K562 (cell line): ENCODE results near the gene COPS6. TPM values are rescaled to one million over a fixed set of nuclear protein-coding genes. Genes with fewer than 3 reads are reported as not detected.
A peak's percentile ranks its signal among the peaks of the same experiment; 100 is the strongest.

Experiments
- ASH1L ChIP-seq: fragments of 450-650 bp; IDR thresholded peaks from 2 replicates; pipeline ENCODE4 v1.6.1; 2018; ENCODE audit warnings: borderline replicate concordance, mild to moderate bottlenecking, low read depth; ENCODE audit not compliant: partially characterized antibody
- CHD2 ChIP-seq: IDR thresholded peaks from 2 replicates; pipeline ENCODE4 v1.6.1; 2011; ENCODE audit warnings: low read depth, low read length
- FOXJ2 ChIP-seq: fragments of 200-800 bp; sonication (Bioruptor generic); IDR thresholded peaks from 2 replicates; pipeline ENCODE4 v1.6.1; 2016; ENCODE audit warnings: missing genetic modification characterization, missing compliant biosample characterization
- KDM1A ChIP-seq, 2 experiments: fragments of 450-650 bp; IDR thresholded peaks; 2 replicates each; pipeline ENCODE4 v1.6.1; 2016; ENCODE audit warnings: mild to moderate bottlenecking in 2 of 2
- MAFK ChIP-seq: IDR thresholded peaks from 2 replicates; pipeline ENCODE4 v1.6.1; 2011; ENCODE audit warnings: low read length, improper control_type of control experiment
- NRF1 ChIP-seq, 2 experiments: fragments of 450-650 bp; IDR thresholded peaks in 1 of 2; conservative IDR thresholded peaks in 1 of 2; 2 replicates each; pipeline ENCODE4 v1.6.1; 2014; ENCODE audit warnings: mild to moderate bottlenecking in 2 of 2
- POLR2B ChIP-seq: fragments of 450-650 bp; IDR thresholded peaks from 2 replicates; pipeline ENCODE4 v1.6.1; 2018; ENCODE audit warnings: low read depth; ENCODE audit not compliant: partially characterized antibody
- SP2 ChIP-seq: IDR thresholded peaks from 2 replicates; pipeline ENCODE4 v1.6.1; 2011; ENCODE audit warnings: mild to moderate bottlenecking, low read depth, low read length, moderate library complexity; ENCODE audit not compliant: poor library complexity, severe bottlenecking; ENCODE audit errors: extremely low read depth
- ZFPM2 ChIP-seq: fragments of 250-450 bp; sonication (Bioruptor Pico); IDR thresholded peaks from 2 replicates; pipeline ENCODE4 v1.5.1; 2022; ENCODE audit warnings: mild to moderate bottlenecking
- polyA plus RNA-seq, 8 experiments: library from polyadenylated mRNA; depleted of rRNA in 4 of 8; stranded (reverse) in 5 of 8; unstranded in 3 of 8; fragments of >200 nt; fragmentation: Nextera tagmentation in 2 of 8; fragmentation: Illumina TruSeq in 1 of 8; extraction: Ambion mirVana in 2 of 8; extraction: Trizol in 1 of 8; gene quantifications; 2 replicates each; pipeline versions ENCODE4 v1.2.1 to v1.2.3, GENCODE V29; 2011 to 2014; ENCODE audit warnings: inconsistent platforms in 1 of 8, missing spikeins in 1 of 8
- total RNA-seq, 7 experiments: library from RNA; depleted of rRNA in 6 of 7; stranded (reverse); fragments of >200 nt in 6 of 7; fragmentation: Illumina TruSeq in 2 of 7; extraction: Trizol in 2 of 7; gene quantifications; 2 replicates each; pipeline versions ENCODE4 v1.2.1 to v1.2.3, GENCODE V29; 2011 to 2021; ENCODE audit warnings: low replicate concordance in 1 of 7
- TF ChIP-seq, protein P1 (sequence below), 2 experiments: IDR thresholded peaks; 2 replicates each; pipeline ENCODE4 v1.6.1; 2011; ENCODE audit warnings: borderline replicate concordance in 1 of 2, control low read depth in 1 of 2, low read depth in 1 of 2, low read length in 1 of 2, mild to moderate bottlenecking in 1 of 2, mixed read lengths in 1 of 2, moderate library complexity in 1 of 2; ENCODE audit not compliant: insufficient read depth in 1 of 2, insufficient read length in 1 of 2, poor library complexity in 1 of 2, severe bottlenecking in 1 of 2; ENCODE audit errors: extremely low read depth in 1 of 2
- TF ChIP-seq, protein P2 (sequence below): fragments of 450-650 bp; IDR thresholded peaks from 2 replicates; pipeline ENCODE4 v1.6.1; 2016; ENCODE audit warnings: mild to moderate bottlenecking, moderate library complexity
- TF ChIP-seq, protein P3 (sequence below): fragments of 450-650 bp; formaldehyde crosslinking; IDR thresholded peaks from 2 replicates; pipeline ENCODE4 v1.4.0; 2020; ENCODE audit warnings: mild to moderate bottlenecking, moderate library complexity

COPS6 gene
- total and polyA plus RNA-seq, 9 of the 15 experiments (the other 6 are each of a cell fraction or from before 2014, with no cell fraction given) = 63.0 to 331 (median 168) TPM

GRCh38 chr7:100119072-100119969 lies 30.6 kb downstream of the COPS6 start, which contains the start of the genes CNPY4 and TAF6 (continued):
- TF ChIP-seq KDM1A (IDR thresholded peaks at IDR 0.05) = no peak; a peak in 1 of 4 replicates
- TF ChIP-seq ASH1L = peak; percentile 67
- TF ChIP-seq, protein P1, sequence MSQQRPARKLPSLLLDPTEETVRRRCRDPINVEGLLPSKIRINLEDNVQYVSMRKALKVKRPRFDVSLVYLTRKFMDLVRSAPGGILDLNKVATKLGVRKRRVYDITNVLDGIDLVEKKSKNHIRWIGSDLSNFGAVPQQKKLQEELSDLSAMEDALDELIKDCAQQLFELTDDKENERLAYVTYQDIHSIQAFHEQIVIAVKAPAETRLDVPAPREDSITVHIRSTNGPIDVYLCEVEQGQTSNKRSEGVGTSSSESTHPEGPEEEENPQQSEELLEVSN (IDR thresholded peaks at IDR 0.05; ENCODE audit: borderline replicate concordance in 1 of 2, extremely low read depth in 1 of 2, insufficient read depth in 1 of 2, insufficient read length in 1 of 2, low read depth in 1 of 2, low read length in 1 of 2, poor library complexity in 1 of 2, severe bottlenecking in 1 of 2) = peak; percentile 35 to 60
- peak; percentile 28; the same call in 1 of the 2 replicates for TF ChIP-seq CHD2
- TF ChIP-seq, protein P2, sequence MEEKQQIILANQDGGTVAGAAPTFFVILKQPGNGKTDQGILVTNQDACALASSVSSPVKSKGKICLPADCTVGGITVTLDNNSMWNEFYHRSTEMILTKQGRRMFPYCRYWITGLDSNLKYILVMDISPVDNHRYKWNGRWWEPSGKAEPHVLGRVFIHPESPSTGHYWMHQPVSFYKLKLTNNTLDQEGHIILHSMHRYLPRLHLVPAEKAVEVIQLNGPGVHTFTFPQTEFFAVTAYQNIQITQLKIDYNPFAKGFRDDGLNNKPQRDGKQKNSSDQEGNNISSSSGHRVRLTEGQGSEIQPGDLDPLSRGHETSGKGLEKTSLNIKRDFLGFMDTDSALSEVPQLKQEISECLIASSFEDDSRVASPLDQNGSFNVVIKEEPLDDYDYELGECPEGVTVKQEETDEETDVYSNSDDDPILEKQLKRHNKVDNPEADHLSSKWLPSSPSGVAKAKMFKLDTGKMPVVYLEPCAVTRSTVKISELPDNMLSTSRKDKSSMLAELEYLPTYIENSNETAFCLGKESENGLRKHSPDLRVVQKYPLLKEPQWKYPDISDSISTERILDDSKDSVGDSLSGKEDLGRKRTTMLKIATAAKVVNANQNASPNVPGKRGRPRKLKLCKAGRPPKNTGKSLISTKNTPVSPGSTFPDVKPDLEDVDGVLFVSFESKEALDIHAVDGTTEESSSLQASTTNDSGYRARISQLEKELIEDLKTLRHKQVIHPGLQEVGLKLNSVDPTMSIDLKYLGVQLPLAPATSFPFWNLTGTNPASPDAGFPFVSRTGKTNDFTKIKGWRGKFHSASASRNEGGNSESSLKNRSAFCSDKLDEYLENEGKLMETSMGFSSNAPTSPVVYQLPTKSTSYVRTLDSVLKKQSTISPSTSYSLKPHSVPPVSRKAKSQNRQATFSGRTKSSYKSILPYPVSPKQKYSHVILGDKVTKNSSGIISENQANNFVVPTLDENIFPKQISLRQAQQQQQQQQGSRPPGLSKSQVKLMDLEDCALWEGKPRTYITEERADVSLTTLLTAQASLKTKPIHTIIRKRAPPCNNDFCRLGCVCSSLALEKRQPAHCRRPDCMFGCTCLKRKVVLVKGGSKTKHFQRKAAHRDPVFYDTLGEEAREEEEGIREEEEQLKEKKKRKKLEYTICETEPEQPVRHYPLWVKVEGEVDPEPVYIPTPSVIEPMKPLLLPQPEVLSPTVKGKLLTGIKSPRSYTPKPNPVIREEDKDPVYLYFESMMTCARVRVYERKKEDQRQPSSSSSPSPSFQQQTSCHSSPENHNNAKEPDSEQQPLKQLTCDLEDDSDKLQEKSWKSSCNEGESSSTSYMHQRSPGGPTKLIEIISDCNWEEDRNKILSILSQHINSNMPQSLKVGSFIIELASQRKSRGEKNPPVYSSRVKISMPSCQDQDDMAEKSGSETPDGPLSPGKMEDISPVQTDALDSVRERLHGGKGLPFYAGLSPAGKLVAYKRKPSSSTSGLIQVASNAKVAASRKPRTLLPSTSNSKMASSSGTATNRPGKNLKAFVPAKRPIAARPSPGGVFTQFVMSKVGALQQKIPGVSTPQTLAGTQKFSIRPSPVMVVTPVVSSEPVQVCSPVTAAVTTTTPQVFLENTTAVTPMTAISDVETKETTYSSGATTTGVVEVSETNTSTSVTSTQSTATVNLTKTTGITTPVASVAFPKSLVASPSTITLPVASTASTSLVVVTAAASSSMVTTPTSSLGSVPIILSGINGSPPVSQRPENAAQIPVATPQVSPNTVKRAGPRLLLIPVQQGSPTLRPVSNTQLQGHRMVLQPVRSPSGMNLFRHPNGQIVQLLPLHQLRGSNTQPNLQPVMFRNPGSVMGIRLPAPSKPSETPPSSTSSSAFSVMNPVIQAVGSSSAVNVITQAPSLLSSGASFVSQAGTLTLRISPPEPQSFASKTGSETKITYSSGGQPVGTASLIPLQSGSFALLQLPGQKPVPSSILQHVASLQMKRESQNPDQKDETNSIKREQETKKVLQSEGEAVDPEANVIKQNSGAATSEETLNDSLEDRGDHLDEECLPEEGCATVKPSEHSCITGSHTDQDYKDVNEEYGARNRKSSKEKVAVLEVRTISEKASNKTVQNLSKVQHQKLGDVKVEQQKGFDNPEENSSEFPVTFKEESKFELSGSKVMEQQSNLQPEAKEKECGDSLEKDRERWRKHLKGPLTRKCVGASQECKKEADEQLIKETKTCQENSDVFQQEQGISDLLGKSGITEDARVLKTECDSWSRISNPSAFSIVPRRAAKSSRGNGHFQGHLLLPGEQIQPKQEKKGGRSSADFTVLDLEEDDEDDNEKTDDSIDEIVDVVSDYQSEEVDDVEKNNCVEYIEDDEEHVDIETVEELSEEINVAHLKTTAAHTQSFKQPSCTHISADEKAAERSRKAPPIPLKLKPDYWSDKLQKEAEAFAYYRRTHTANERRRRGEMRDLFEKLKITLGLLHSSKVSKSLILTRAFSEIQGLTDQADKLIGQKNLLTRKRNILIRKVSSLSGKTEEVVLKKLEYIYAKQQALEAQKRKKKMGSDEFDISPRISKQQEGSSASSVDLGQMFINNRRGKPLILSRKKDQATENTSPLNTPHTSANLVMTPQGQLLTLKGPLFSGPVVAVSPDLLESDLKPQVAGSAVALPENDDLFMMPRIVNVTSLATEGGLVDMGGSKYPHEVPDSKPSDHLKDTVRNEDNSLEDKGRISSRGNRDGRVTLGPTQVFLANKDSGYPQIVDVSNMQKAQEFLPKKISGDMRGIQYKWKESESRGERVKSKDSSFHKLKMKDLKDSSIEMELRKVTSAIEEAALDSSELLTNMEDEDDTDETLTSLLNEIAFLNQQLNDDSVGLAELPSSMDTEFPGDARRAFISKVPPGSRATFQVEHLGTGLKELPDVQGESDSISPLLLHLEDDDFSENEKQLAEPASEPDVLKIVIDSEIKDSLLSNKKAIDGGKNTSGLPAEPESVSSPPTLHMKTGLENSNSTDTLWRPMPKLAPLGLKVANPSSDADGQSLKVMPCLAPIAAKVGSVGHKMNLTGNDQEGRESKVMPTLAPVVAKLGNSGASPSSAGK = peak; percentile 46; the same call in 1 of the 2 replicates
- TF ChIP-seq POLR2B = peak; percentile 93
- no peak for TF ChIP-seq SP2
- no peak for TF ChIP-seq ZFPM2 (CRISPR knock-in tag)
- TF ChIP-seq NRF1 (conservative IDR thresholded peaks at IDR 0.05 in 1 of 2, IDR thresholded peaks at IDR 0.05 in 1 of 2) = peak; percentile 98
- TF ChIP-seq FOXJ2 (tag) = peak; percentile 91
- TF ChIP-seq, protein P3, sequence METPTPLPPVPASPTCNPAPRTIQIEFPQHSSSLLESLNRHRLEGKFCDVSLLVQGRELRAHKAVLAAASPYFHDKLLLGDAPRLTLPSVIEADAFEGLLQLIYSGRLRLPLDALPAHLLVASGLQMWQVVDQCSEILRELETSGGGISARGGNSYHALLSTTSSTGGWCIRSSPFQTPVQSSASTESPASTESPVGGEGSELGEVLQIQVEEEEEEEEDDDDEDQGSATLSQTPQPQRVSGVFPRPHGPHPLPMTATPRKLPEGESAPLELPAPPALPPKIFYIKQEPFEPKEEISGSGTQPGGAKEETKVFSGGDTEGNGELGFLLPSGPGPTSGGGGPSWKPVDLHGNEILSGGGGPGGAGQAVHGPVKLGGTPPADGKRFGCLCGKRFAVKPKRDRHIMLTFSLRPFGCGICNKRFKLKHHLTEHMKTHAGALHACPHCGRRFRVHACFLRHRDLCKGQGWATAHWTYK = peak; percentile 35; the same call in 1 of the 2 replicates
- peak; percentile 24; the same call in 1 of the 2 replicates for TF ChIP-seq MAFK
